WTC11 (cell line): Measurements from ENCODE around the gene C9orf50. TPM values are rescaled to one million over a fixed set of nuclear protein-coding genes. Genes with fewer than 3 reads are reported as not detected.

Experiments used
- AFF4 ChIP-seq: sonication (generic); formaldehyde crosslinking; IDR thresholded peaks from 2 replicates; pipeline ENCODE4 v1.8.1; 2023; ENCODE audit warnings: mild to moderate bottlenecking, missing genetic modification reagents, borderline replicate concordance
- CBFB ChIP-seq: sonication (generic); formaldehyde crosslinking; IDR thresholded peaks from 2 replicates; pipeline ENCODE4 v1.8.1; 2022; ENCODE audit warnings: mild to moderate bottlenecking, low read depth, missing genetic modification reagents
- CDX4 ChIP-seq: fragments of 250-450 bp; sonication (Bioruptor Pico); IDR thresholded peaks from 2 replicates; pipeline ENCODE4 v1.9.0; 2021; ENCODE audit warnings: moderate library complexity, mild to moderate bottlenecking, inconsistent platforms, borderline replicate concordance
- ETV6 ChIP-seq: sonication (generic); formaldehyde crosslinking; IDR thresholded peaks from 2 replicates; pipeline ENCODE4 v1.8.1; 2022; ENCODE audit warnings: mild to moderate bottlenecking, missing genetic modification reagents
- FOXK1 ChIP-seq: sonication (generic); formaldehyde crosslinking; IDR thresholded peaks from 2 replicates; pipeline ENCODE4 v1.8.0; 2022; ENCODE audit warnings: mild to moderate bottlenecking, moderate library complexity, missing genetic modification reagents
- GRHL2 ChIP-seq: fragments of 250-450 bp; sonication (Bioruptor Pico); IDR thresholded peaks from 2 replicates; pipeline ENCODE4 v1.8.0; 2022; ENCODE audit warnings: mild to moderate bottlenecking, moderate library complexity; ENCODE audit not compliant: insufficient replicate concordance, severe bottlenecking
- GTF2I ChIP-seq: fragments of 250-450 bp; sonication (Bioruptor Pico); conservative IDR thresholded peaks from 2 replicates; pipeline ENCODE4 v1.4.0; 2021; ENCODE audit warnings: mild to moderate bottlenecking
- MYBL2 ChIP-seq: sonication (generic); formaldehyde crosslinking; IDR thresholded peaks from 2 replicates; pipeline ENCODE4 v1.8.1; 2023; ENCODE audit warnings: mild to moderate bottlenecking, moderate library complexity, missing genetic modification reagents
- SMAD4 ChIP-seq: sonication (generic); formaldehyde crosslinking; IDR thresholded peaks from 2 replicates; pipeline ENCODE4 v1.8.0; 2022; ENCODE audit warnings: mild to moderate bottlenecking, missing genetic modification reagents
- SP1 ChIP-seq: sonication (generic); formaldehyde crosslinking; conservative IDR thresholded peaks from 2 replicates; pipeline ENCODE4 v1.8.1; 2022; ENCODE audit warnings: missing genetic modification reagents
- TCF7 ChIP-seq: sonication (generic); formaldehyde crosslinking; IDR thresholded peaks from 2 replicates; pipeline ENCODE4 v1.8.0; 2022; ENCODE audit warnings: mild to moderate bottlenecking, low read depth, missing genetic modification reagents, moderate library complexity
- USF2 ChIP-seq: sonication (generic); formaldehyde crosslinking; IDR thresholded peaks from 2 replicates; pipeline ENCODE4 v1.8.1; 2023; ENCODE audit warnings: mild to moderate bottlenecking, missing genetic modification reagents, moderate library complexity
- ZBTB21 ChIP-seq: sonication (generic); formaldehyde crosslinking; IDR thresholded peaks from 2 replicates; pipeline ENCODE4 v1.8.1; 2023; ENCODE audit warnings: mild to moderate bottlenecking, missing genetic modification reagents, borderline replicate concordance
- ZNF138 ChIP-seq: sonication (generic); formaldehyde crosslinking; conservative IDR thresholded peaks from 2 replicates; pipeline ENCODE4 v1.8.1; 2022; ENCODE audit warnings: mild to moderate bottlenecking, moderate library complexity, missing genetic modification reagents
- total RNA-seq: library from RNA; stranded (reverse); gene quantifications from 3 replicates; pipeline ENCODE4 v1.2.3, GENCODE V29; 2021
- TF ChIP-seq, protein P1 (sequence below): fragments of 250-450 bp; sonication (Bioruptor Pico); IDR thresholded peaks from 2 replicates; pipeline ENCODE4 v1.9.0; 2021; ENCODE audit warnings: mild to moderate bottlenecking
- TF ChIP-seq, protein P2 (sequence below): sonication (generic); formaldehyde crosslinking; IDR thresholded peaks from 2 replicates; pipeline ENCODE4 v1.8.1; 2022; ENCODE audit warnings: low read depth, missing genetic modification reagents, borderline replicate concordance

C9orf50 gene
- total RNA-seq, 1 experiment from 2014 or later = 0.11 TPM

GRCh38 chr9:129597355-129598088 is 23.4 kb downstream of the C9orf50 start (continued):
- TF ChIP-seq AFF4 (CRISPR knock-in tag) (no peak), USF2 (CRISPR knock-in tag) (peak; percentile 10; the same call in 1 of the 2 replicates), TCF7 (CRISPR knock-in tag) (no peak), SMAD4 (CRISPR knock-in tag) (no peak), GRHL2 (CRISPR knock-in tag) (no peak), FOXK1 (CRISPR knock-in tag) (no peak), CBFB (no peak), GTF2I (CRISPR knock-in tag) (no peak), CDX4 (CRISPR knock-in tag) (no peak), ZNF138 (CRISPR knock-in tag) (no peak), ETV6 (CRISPR knock-in tag) (0 out of 2 replicates have a peak, but pooled peaks have one; percentile 22), ZBTB21 (CRISPR knock-in tag) (no peak), SP1 (CRISPR knock-in tag) (no peak), MYBL2 (CRISPR knock-in tag) (no peak)
- TF ChIP-seq, protein P1, sequence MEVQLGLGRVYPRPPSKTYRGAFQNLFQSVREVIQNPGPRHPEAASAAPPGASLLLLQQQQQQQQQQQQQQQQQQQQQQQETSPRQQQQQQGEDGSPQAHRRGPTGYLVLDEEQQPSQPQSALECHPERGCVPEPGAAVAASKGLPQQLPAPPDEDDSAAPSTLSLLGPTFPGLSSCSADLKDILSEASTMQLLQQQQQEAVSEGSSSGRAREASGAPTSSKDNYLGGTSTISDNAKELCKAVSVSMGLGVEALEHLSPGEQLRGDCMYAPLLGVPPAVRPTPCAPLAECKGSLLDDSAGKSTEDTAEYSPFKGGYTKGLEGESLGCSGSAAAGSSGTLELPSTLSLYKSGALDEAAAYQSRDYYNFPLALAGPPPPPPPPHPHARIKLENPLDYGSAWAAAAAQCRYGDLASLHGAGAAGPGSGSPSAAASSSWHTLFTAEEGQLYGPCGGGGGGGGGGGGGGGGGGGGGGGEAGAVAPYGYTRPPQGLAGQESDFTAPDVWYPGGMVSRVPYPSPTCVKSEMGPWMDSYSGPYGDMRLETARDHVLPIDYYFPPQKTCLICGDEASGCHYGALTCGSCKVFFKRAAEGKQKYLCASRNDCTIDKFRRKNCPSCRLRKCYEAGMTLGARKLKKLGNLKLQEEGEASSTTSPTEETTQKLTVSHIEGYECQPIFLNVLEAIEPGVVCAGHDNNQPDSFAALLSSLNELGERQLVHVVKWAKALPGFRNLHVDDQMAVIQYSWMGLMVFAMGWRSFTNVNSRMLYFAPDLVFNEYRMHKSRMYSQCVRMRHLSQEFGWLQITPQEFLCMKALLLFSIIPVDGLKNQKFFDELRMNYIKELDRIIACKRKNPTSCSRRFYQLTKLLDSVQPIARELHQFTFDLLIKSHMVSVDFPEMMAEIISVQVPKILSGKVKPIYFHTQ (CRISPR knock-in tag) = no peak
- TF ChIP-seq, protein P2, sequence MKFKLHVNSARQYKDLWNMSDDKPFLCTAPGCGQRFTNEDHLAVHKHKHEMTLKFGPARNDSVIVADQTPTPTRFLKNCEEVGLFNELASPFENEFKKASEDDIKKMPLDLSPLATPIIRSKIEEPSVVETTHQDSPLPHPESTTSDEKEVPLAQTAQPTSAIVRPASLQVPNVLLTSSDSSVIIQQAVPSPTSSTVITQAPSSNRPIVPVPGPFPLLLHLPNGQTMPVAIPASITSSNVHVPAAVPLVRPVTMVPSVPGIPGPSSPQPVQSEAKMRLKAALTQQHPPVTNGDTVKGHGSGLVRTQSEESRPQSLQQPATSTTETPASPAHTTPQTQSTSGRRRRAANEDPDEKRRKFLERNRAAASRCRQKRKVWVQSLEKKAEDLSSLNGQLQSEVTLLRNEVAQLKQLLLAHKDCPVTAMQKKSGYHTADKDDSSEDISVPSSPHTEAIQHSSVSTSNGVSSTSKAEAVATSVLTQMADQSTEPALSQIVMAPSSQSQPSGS (CRISPR knock-in tag) = no peak
